ENCODE measurements around the gene BCL2L14. TPM values are rescaled to one million over a fixed set of nuclear protein-coding genes. Genes with fewer than 3 reads are reported as not detected.

Gene BCL2L14
- total RNA-seq, 8 experiments from 2014 or later: 0.36 to 1.9 (median 0.95) TPM

GRCh38 chr12:12034344-12034743, 36.4 kb upstream of the BCL2L14 start:
- no peak for ATAC-seq (replicated peaks in 6 of 8)
- in situ Hi-C loops (cut with MboI; ENCODE audit: low pct_unique_long_range_greater_than_20kb in 2 of 9, low sequenced_read_pairs in 9 of 9, unreplicated experiment in 9 of 9): loop anchor here in 7 of 9 experiments (10.0 to 25.0 kb wide), 3 partner anchors 447 to 460 kb away; no protein-coding TSS in a partner anchor
- 65 to 96% (median 80%) methylated on average over 1 to 3 of the region's 3 CpGs; no CpG with 5 or more reads in 2 of the 10 experiments for WGBS, 10 experiments
- Histone ChIP-seq H3K4me3 (no peak overlapping the region), H3K4me1 (replicated peaks in 1 of 2) (peaks cover 6% of the 10 kb centered on the region in 2 donors), H3K27ac (no peak overlapping the region)

- WGBS, 10 experiments: 40 to 100% (median 87%) methylated on average over 1 of the region's 1 CpG; no CpG with 5 or more reads in 3 of the 10 experiments
Observed at GRCh38 chr12:12035229-12035628, 35.5 kb upstream of the BCL2L14 start.

GRCh38 chr12:12036901-12037300, 33.8 kb upstream of the BCL2L14 start:
- Histone ChIP-seq H3K4me1 (replicated peaks in 1 of 2) (peaks cover 6% of the 10 kb centered on the region in 2 donors), H3K4me3 (no peak overlapping the region), H3K27ac (no peak overlapping the region)
- in situ Hi-C loops (cut with MboI; ENCODE audit: low pct_unique_long_range_greater_than_20kb in 2 of 9, low sequenced_read_pairs in 9 of 9, unreplicated experiment in 9 of 9): loop anchor here in 8 of 9 experiments (5.0 to 25.0 kb wide), 4 partner anchors 450 to 462 kb away; no protein-coding TSS in a partner anchor
- no peak for ATAC-seq (replicated peaks in 6 of 8)

More at GRCh38 chr12:12035229-12035628, 35.5 kb upstream of the BCL2L14 start:
- no peak for ATAC-seq (replicated peaks in 6 of 8)
- H3K4me3 ChIP-seq: no peak overlapping the region
- in situ Hi-C loops (cut with MboI; ENCODE audit: low pct_unique_long_range_greater_than_20kb in 2 of 9, low sequenced_read_pairs in 9 of 9, unreplicated experiment in 9 of 9): loop anchor here in 8 of 9 experiments (5.0 to 25.0 kb wide), 4 partner anchors 448 to 460 kb away; no protein-coding TSS in a partner anchor
- peaks cover 6% of the 10 kb centered on the region in 2 donors for H3K4me1 ChIP-seq (replicated peaks in 1 of 2)
- H3K27ac ChIP-seq: no peak overlapping the region

GRCh38 chr12:12039897-12040296, 30.8 kb upstream of the BCL2L14 start:
- 31 to 100% (median 80%) methylated on average over 2 to 7 of the region's 7 CpGs; no CpG with 5 or more reads in 3 of the 10 experiments for WGBS, 10 experiments
- Histone ChIP-seq H3K27ac (no peak overlapping the region), H3K4me3 (no peak overlapping the region), H3K4me1 (replicated peaks in 1 of 2) (no peaks in the 10 kb centered on the region)
- in situ Hi-C loops (cut with MboI; ENCODE audit: low pct_unique_long_range_greater_than_20kb in 2 of 9, low sequenced_read_pairs in 9 of 9, unreplicated experiment in 9 of 9): loop anchor here in 8 of 9 experiments (5.0 to 25.0 kb wide), 4 partner anchors 453 to 465 kb away; no protein-coding TSS in a partner anchor
- ATAC-seq (replicated peaks in 6 of 8): no peak

GRCh38 chr12:12046401-12046800, 24.3 kb upstream of the BCL2L14 start:
- in situ Hi-C loops (cut with MboI; ENCODE audit: low pct_unique_long_range_greater_than_20kb in 2 of 9, low sequenced_read_pairs in 9 of 9, unreplicated experiment in 9 of 9): loop anchor here in 5 of 9 experiments (25.0 kb wide), 1 partner anchor 459 kb away; no protein-coding TSS in a partner anchor
- 20 to 100% (median 100%) methylated on average over 1 to 2 of the region's 7 CpGs; no CpG with 5 or more reads in 4 of the 10 experiments for WGBS, 10 experiments
- no peak overlapping the region for H3K27ac ChIP-seq
- no peaks in the 10 kb centered on the region for H3K4me1 ChIP-seq (replicated peaks in 1 of 2)
- H3K4me3 ChIP-seq: no peak overlapping the region
- no peak for ATAC-seq (replicated peaks in 6 of 8)

- no peak overlapping the region for H3K4me3 ChIP-seq
- in situ Hi-C loops (cut with MboI; ENCODE audit: low pct_unique_long_range_greater_than_20kb in 2 of 9, low sequenced_read_pairs in 9 of 9, unreplicated experiment in 9 of 9): loop anchor here in 5 of 9 experiments (25.0 kb wide), 1 partner anchor 460 kb away; no protein-coding TSS in a partner anchor
- H3K27ac ChIP-seq: no peak overlapping the region
- ATAC-seq (replicated peaks in 6 of 8): no peak
- H3K4me1 ChIP-seq (replicated peaks in 1 of 2): no peaks in the 10 kb centered on the region
- 42 to 100% (median 81%) methylated on average over 1 to 3 of the region's 3 CpGs; no CpG with 5 or more reads in 6 of the 10 experiments for WGBS, 10 experiments
Observed at GRCh38 chr12:12047682-12048081, 23.1 kb upstream of the BCL2L14 start.

GRCh38 chr12:12048266-12048665, 22.5 kb upstream of the BCL2L14 start:
- no peak for ATAC-seq (replicated peaks in 6 of 8)
- no peak overlapping the region for H3K27ac ChIP-seq
- H3K4me1 ChIP-seq (replicated peaks in 1 of 2): no peaks in the 10 kb centered on the region
- no peak overlapping the region for H3K4me3 ChIP-seq
- WGBS, 10 experiments: 71 to 92% (median 88%) methylated on average over 3 to 4 of the region's 4 CpGs; no CpG with 5 or more reads in 5 of the 10 experiments
- in situ Hi-C loops (cut with MboI; ENCODE audit: low pct_unique_long_range_greater_than_20kb in 2 of 9, low sequenced_read_pairs in 9 of 9, unreplicated experiment in 9 of 9): loop anchor here in 5 of 9 experiments (25.0 kb wide), 1 partner anchor 461 kb away; no protein-coding TSS in a partner anchor

- no peak for ATAC-seq (replicated peaks in 6 of 8)
- Histone ChIP-seq H3K27ac (no peak overlapping the region), H3K4me1 (replicated peaks in 1 of 2) (no peaks in the 10 kb centered on the region), H3K4me3 (no peak overlapping the region)
- 39 to 100% (median 90%) methylated on average over 3 to 7 of the region's 7 CpGs; no CpG with 5 or more reads in 1 of the 10 experiments for WGBS, 10 experiments
- in situ Hi-C loops (cut with MboI; ENCODE audit: low pct_unique_long_range_greater_than_20kb in 2 of 9, low sequenced_read_pairs in 9 of 9, unreplicated experiment in 9 of 9): loop anchor here in 5 of 9 experiments (25.0 kb wide), 1 partner anchor 461 kb away; no protein-coding TSS in a partner anchor
Observed at GRCh38 chr12:12048714-12049113, 22.0 kb upstream of the BCL2L14 start.

- in situ Hi-C loops (cut with MboI; ENCODE audit: low pct_unique_long_range_greater_than_20kb in 2 of 9, low sequenced_read_pairs in 9 of 9, unreplicated experiment in 9 of 9): no loop called here
Observed at GRCh38 chr12:12051668-12052067, 19.1 kb upstream of the BCL2L14 start.

GRCh38 chr12:12054993-12055392, 15.7 kb upstream of the BCL2L14 start:
- Histone ChIP-seq H3K4me3 (no peak overlapping the region), H3K4me1 (replicated peaks in 1 of 2) (no peaks in the 10 kb centered on the region), H3K27ac (no peak overlapping the region)
- in situ Hi-C loops (cut with MboI; ENCODE audit: low pct_unique_long_range_greater_than_20kb in 2 of 9, low sequenced_read_pairs in 9 of 9, unreplicated experiment in 9 of 9): no loop called here
- WGBS, 10 experiments: 0 to 88% (median 70%) methylated on average over 1 to 4 of the region's 5 CpGs; no CpG with 5 or more reads in 4 of the 10 experiments
- ATAC-seq (replicated peaks in 6 of 8): no peak

More at GRCh38 chr12:12051668-12052067, 19.1 kb upstream of the BCL2L14 start:
- ATAC-seq (replicated peaks in 6 of 8): no peak
- 46 to 100% (median 70%) methylated on average over 1 to 4 of the region's 4 CpGs; no CpG with 5 or more reads in 1 of the 10 experiments for WGBS, 10 experiments
- no peak overlapping the region for H3K27ac ChIP-seq
- no peak overlapping the region for H3K4me3 ChIP-seq
- H3K4me1 ChIP-seq (replicated peaks in 1 of 2): no peaks in the 10 kb centered on the region

- ATAC-seq (replicated peaks in 6 of 8): no peak
- H3K27ac ChIP-seq: no peak overlapping the region
- no peak overlapping the region for H3K4me3 ChIP-seq
- in situ Hi-C loops (cut with MboI; ENCODE audit: low pct_unique_long_range_greater_than_20kb in 2 of 9, low sequenced_read_pairs in 9 of 9, unreplicated experiment in 9 of 9): no loop called here
- H3K4me1 ChIP-seq (replicated peaks in 1 of 2): no peaks in the 10 kb centered on the region
- 26 to 96% (median 60%) methylated on average over 2 to 4 of the region's 4 CpGs; no CpG with 5 or more reads in 1 of the 10 experiments for WGBS, 10 experiments
Observed at GRCh38 chr12:12056951-12057350, 13.8 kb upstream of the BCL2L14 start.

GRCh38 chr12:12064596-12064995, 6.1 kb upstream of the BCL2L14 start:
- peak in 1 of 8 experiments; percentile 39 for ATAC-seq (replicated peaks in 6 of 8)
- 59 to 100% (median 87%) methylated on average over 1 to 4 of the region's 4 CpGs; no CpG with 5 or more reads in 4 of the 10 experiments for WGBS, 10 experiments

GRCh38 chr12:12068751-12069150, 2.0 kb upstream of the BCL2L14 start:
- ATAC-seq (replicated peaks in 6 of 8): peak in 2 of 8 experiments; percentile 18 to 31
- no peaks in the 10 kb centered on the region for H3K4me1 ChIP-seq (replicated peaks in 1 of 2)
- no peak overlapping the region for H3K27ac ChIP-seq
- WGBS, 10 experiments: 40 to 100% (median 82%) methylated on average over 1 to 6 of the region's 6 CpGs
- H3K4me3 ChIP-seq: no peak overlapping the region
- in situ Hi-C loops (cut with MboI; ENCODE audit: low pct_unique_long_range_greater_than_20kb in 2 of 9, low sequenced_read_pairs in 9 of 9, unreplicated experiment in 9 of 9): no loop called here

More at GRCh38 chr12:12064596-12064995, 6.1 kb upstream of the BCL2L14 start:
- in situ Hi-C loops (cut with MboI; ENCODE audit: low pct_unique_long_range_greater_than_20kb in 2 of 9, low sequenced_read_pairs in 9 of 9, unreplicated experiment in 9 of 9): no loop called here
- H3K27ac ChIP-seq: no peak overlapping the region
- H3K4me3 ChIP-seq: no peak overlapping the region
- H3K4me1 ChIP-seq (replicated peaks in 1 of 2): no peaks in the 10 kb centered on the region

All from motor neuron (in vitro differentiated cells).